Muscle layer of duodenum (tissue), 2 donors: Measurements from ENCODE around the gene FSD1.

Experiments used
- H3K27ac ChIP-seq: one replicate; pipeline ENCODE4 v1.7.0; 2013; ENCODE audit warnings: mild to moderate bottlenecking, low read length
- H3K27me3 ChIP-seq: one replicate; pipeline ENCODE4 v1.7.0; 2013; ENCODE audit warnings: low read depth, mild to moderate bottlenecking, control low read depth, low read length
- H3K36me3 ChIP-seq, 2 donors: one replicate each; pipeline ENCODE4 v1.7.0; 2013; ENCODE audit warnings: low read length in 2 of 2, control low read depth in 1 of 2, mild to moderate bottlenecking in 1 of 2; ENCODE audit not compliant: insufficient read depth in 2 of 2, control insufficient read depth in 1 of 2
- H3K4me1 ChIP-seq, 2 donors: one replicate each; pipeline ENCODE4 v1.7.0; 2013; ENCODE audit warnings: low read length in 2 of 2, mild to moderate bottlenecking in 2 of 2, control low read depth in 1 of 2, moderate library complexity in 1 of 2; ENCODE audit not compliant: insufficient read depth in 2 of 2, control insufficient read depth in 1 of 2
- H3K4me3 ChIP-seq, 2 donors: one replicate each; pipeline ENCODE4 v1.7.0; 2013; ENCODE audit warnings: low read length in 2 of 2, low read depth in 1 of 2, mild to moderate bottlenecking in 1 of 2
- H3K9me3 ChIP-seq, 2 donors: one replicate each; pipeline ENCODE4 v1.7.0; 2013; ENCODE audit warnings: low read length in 2 of 2, control low read depth in 1 of 2, mild to moderate bottlenecking in 1 of 2; ENCODE audit not compliant: control insufficient read depth in 1 of 2
- donor health status: healthy.

FSD1 gene

GRCh38 chr19:4361152-4362046 is 57.0 kb downstream of the FSD1 start:
- Histone ChIP-seq H3K4me3 (no peak overlapping the region), H3K27me3 (no peaks in the 10 kb centered on the region), H3K36me3 (peaks cover 32 to 78% of the 10 kb centered on the region in 2 donors), H3K27ac (no peak overlapping the region), H3K4me1 (peaks cover 0 to 17% of the 10 kb centered on the region in 2 donors), H3K9me3 (no peaks in the 10 kb centered on the region)

GRCh38 chr19:4362101-4362828 is 57.9 kb downstream of the FSD1 start:
- Histone ChIP-seq H3K27me3 (no peaks in the 10 kb centered on the region), H3K27ac (no peak overlapping the region), H3K4me1 (peaks cover 0 to 17% of the 10 kb centered on the region in 2 donors), H3K9me3 (no peaks in the 10 kb centered on the region), H3K4me3 (no peak overlapping the region), H3K36me3 (peaks cover 32 to 84% of the 10 kb centered on the region in 2 donors)

- peaks cover 0 to 22% of the 10 kb centered on the region in 2 donors for H3K4me1 ChIP-seq
- H3K9me3 ChIP-seq = no peaks in the 10 kb centered on the region
- H3K36me3 ChIP-seq = peaks cover 32 to 79% of the 10 kb centered on the region in 2 donors
- no peaks in the 10 kb centered on the region for H3K27me3 ChIP-seq
- H3K4me3 ChIP-seq = no peak overlapping the region
- no peak overlapping the region for H3K27ac ChIP-seq
Measured at GRCh38 chr19:4362831-4363545, 58.6 kb downstream of the FSD1 start.

GRCh38 chr19:4363571-4364304 is 59.3 kb downstream of the FSD1 start:
- H3K36me3 ChIP-seq = peaks cover 32 to 78% of the 10 kb centered on the region in 2 donors
- no peak overlapping the region for H3K4me3 ChIP-seq
- no peak overlapping the region for H3K27ac ChIP-seq
- H3K27me3 ChIP-seq = no peaks in the 10 kb centered on the region
- peaks cover 0 to 30% of the 10 kb centered on the region in 2 donors for H3K4me1 ChIP-seq
- H3K9me3 ChIP-seq = no peaks in the 10 kb centered on the region

- no peaks in the 10 kb centered on the region for H3K27me3 ChIP-seq
- no peak overlapping the region for H3K4me3 ChIP-seq
- H3K9me3 ChIP-seq = no peaks in the 10 kb centered on the region
- H3K36me3 ChIP-seq = peaks cover 26 to 64% of the 10 kb centered on the region in 2 donors
- no peak overlapping the region for H3K27ac ChIP-seq
- H3K4me1 ChIP-seq = peaks cover 4 to 38% of the 10 kb centered on the region in 2 donors
Measured at GRCh38 chr19:4365341-4365740, 60.9 kb downstream of the FSD1 start.

GRCh38 chr19:4365791-4366665 is 61.6 kb downstream of the FSD1 start:
- H3K36me3 ChIP-seq = peaks cover 25 to 58% of the 10 kb centered on the region in 2 donors
- H3K27ac ChIP-seq = no peak overlapping the region
- no peak overlapping the region for H3K4me3 ChIP-seq
- no peaks in the 10 kb centered on the region for H3K27me3 ChIP-seq
- H3K9me3 ChIP-seq = no peaks in the 10 kb centered on the region
- peaks cover 4 to 37% of the 10 kb centered on the region in 2 donors for H3K4me1 ChIP-seq

- peaks cover 25 to 53% of the 10 kb centered on the region in 2 donors for H3K36me3 ChIP-seq
- H3K27ac ChIP-seq = no peak overlapping the region
- H3K27me3 ChIP-seq = no peaks in the 10 kb centered on the region
- peaks cover 4 to 40% of the 10 kb centered on the region in 2 donors for H3K4me1 ChIP-seq
- H3K4me3 ChIP-seq = no peak overlapping the region
- H3K9me3 ChIP-seq = no peaks in the 10 kb centered on the region
Measured at GRCh38 chr19:4366666-4367335, 62.4 kb downstream of the FSD1 start.

GRCh38 chr19:4367336-4367723 is 62.9 kb downstream of the FSD1 start:
- no peak overlapping the region for H3K4me3 ChIP-seq

GRCh38 chr19:4367781-4368127 is 63.4 kb downstream of the FSD1 start:
- no peak overlapping the region for H3K4me3 ChIP-seq
- H3K36me3 ChIP-seq = peaks cover 15 to 43% of the 10 kb centered on the region in 2 donors
- peaks cover 6 to 44% of the 10 kb centered on the region in 2 donors for H3K4me1 ChIP-seq

More at GRCh38 chr19:4367336-4367723, 62.9 kb downstream of the FSD1 start:
- Histone ChIP-seq H3K36me3 (peaks cover 19 to 48% of the 10 kb centered on the region in 2 donors), H3K27ac (no peak overlapping the region), H3K4me1 (peaks cover 6 to 40% of the 10 kb centered on the region in 2 donors), H3K9me3 (no peaks in the 10 kb centered on the region), H3K27me3 (no peaks in the 10 kb centered on the region)

More at GRCh38 chr19:4367781-4368127, 63.4 kb downstream of the FSD1 start:
- Histone ChIP-seq H3K9me3 (no peaks in the 10 kb centered on the region), H3K27me3 (no peaks in the 10 kb centered on the region), H3K27ac (no peak overlapping the region)
